Endodermal cell (in vitro differentiated cells): ENCODE measurements around the gene SLC22A2. TPM values are rescaled to one million over a fixed set of nuclear protein-coding genes. Genes with fewer than 3 reads are reported as not detected.

Source experiments
- DNase-seq: peaks from one replicate; pipeline ENCODE4 v3.0.0-alpha.2; 2017
- H3K27ac ChIP-seq: 2 replicates; pipeline ENCODE4 v1.5.1; 2013; ENCODE audit warnings: mild to moderate bottlenecking, low read depth, low read length, moderate library complexity
- H3K27me3 ChIP-seq: 2 replicates; pipeline ENCODE4 v1.6.1; 2013; ENCODE audit warnings: mild to moderate bottlenecking, low read length, moderate library complexity; ENCODE audit not compliant: insufficient read depth, control insufficient read depth, poor library complexity, severe bottlenecking
- H3K36me3 ChIP-seq: 2 replicates; pipeline ENCODE4 v1.7.0; 2013; ENCODE audit warnings: mild to moderate bottlenecking, low read length, moderate library complexity; ENCODE audit not compliant: control insufficient read depth, insufficient read depth
- H3K4me1 ChIP-seq: one replicate; pipeline ENCODE4 v1.7.0; 2013; ENCODE audit warnings: low read length; ENCODE audit not compliant: control insufficient read depth, insufficient read depth
- H3K4me3 ChIP-seq: 2 replicates; pipeline ENCODE4 v1.5.1; 2013; ENCODE audit warnings: mild to moderate bottlenecking, low read length, moderate library complexity
- H3K9ac ChIP-seq: 2 replicates; pipeline ENCODE4 v1.6.1; 2013; ENCODE audit warnings: mild to moderate bottlenecking, low read length, moderate library complexity; ENCODE audit not compliant: poor library complexity, severe bottlenecking; ENCODE audit errors: extremely low read depth
- H3K9me3 ChIP-seq: 2 replicates; pipeline ENCODE4 v1.6.1; 2013; ENCODE audit warnings: mild to moderate bottlenecking, low read length, moderate library complexity; ENCODE audit not compliant: control insufficient read depth
- H3K27ac Mint-ChIP-seq: 2 replicates; pipeline ENCODE4 v1.8.0; 2020; ENCODE audit warnings: mixed read lengths
- H3K27me3 Mint-ChIP-seq: 2 replicates; pipeline ENCODE4 v1.8.0; 2021; ENCODE audit warnings: mild to moderate bottlenecking, mixed read lengths; ENCODE audit not compliant: insufficient read depth
- H3K36me3 Mint-ChIP-seq: 2 replicates; pipeline ENCODE4 v1.8.0; 2020; ENCODE audit warnings: low read depth, mixed read lengths
- H3K4me1 Mint-ChIP-seq: 2 replicates; pipeline ENCODE4 v1.8.0; 2020; ENCODE audit warnings: mixed read lengths
- H3K4me3 Mint-ChIP-seq: 2 replicates; pipeline ENCODE4 v1.8.0; 2020; ENCODE audit warnings: mild to moderate bottlenecking, moderate library complexity, mixed read lengths
- H3K9me3 Mint-ChIP-seq: 2 replicates; pipeline ENCODE4 v1.8.0; 2020; ENCODE audit warnings: mild to moderate bottlenecking, mixed read lengths
- CTCF ChIP-seq: fragments of 200-600 bp; sonication (generic); conservative IDR thresholded peaks from 2 replicates; pipeline ENCODE4 v1.5.0; 2021; ENCODE audit warnings: antibody characterized with exemption, mild to moderate bottlenecking
- WGBS, 2 experiments: methylation state at CpG; one replicate each; pipeline versions ENCODE4 v1.1.5 to v1.1.7; 2013; ENCODE audit warnings: missing lambda C conversion rate in 2 of 2, mixed read lengths in 1 of 2; ENCODE audit not compliant: insufficient coverage in 1 of 2, insufficient read length in 1 of 2; 5-methylcytosine and 5-hydroxymethylcytosine counted together
- total RNA-seq, 2 donors: library from RNA; stranded (reverse); fragmentation: NEBNext Ultra II Directional in 1 of 2; extraction: Animal tissue kit (Norgen Biotek cat#: 25700) in 1 of 2; gene quantifications; 2 replicates in 1 of 2; 3 replicates in 1 of 2; pipeline ENCODE4 v1.2.1, GENCODE V29; 2021

The SLC22A2 gene
- total RNA-seq, 2 donors from 2014 or later: 0.64 to 1.00 TPM

- Histone ChIP-seq H3K9ac (no peak overlapping the region), H3K27me3 (no peaks in the 10 kb centered on the region), H3K4me1 (no peaks in the 10 kb centered on the region), H3K4me3 (no peak overlapping the region), H3K9me3 (peaks cover 24% of the 10 kb centered on the region), H3K27ac (no peak overlapping the region), H3K36me3 (no peaks in the 10 kb centered on the region)
- peaks cover 20% of the 10 kb centered on the region for H3K9me3 Mint-ChIP-seq
- no peak overlapping the region for H3K27ac Mint-ChIP-seq
- no peak for DNase-seq
- peaks cover 5% of the 10 kb centered on the region for H3K27me3 Mint-ChIP-seq
- peaks cover 8% of the 10 kb centered on the region for H3K4me1 Mint-ChIP-seq
- TF ChIP-seq CTCF: no peak
- no peak overlapping the region for H3K4me3 Mint-ChIP-seq
- H3K36me3 Mint-ChIP-seq: no peaks in the 10 kb centered on the region
- WGBS, 2 experiments: 88 to 100% methylated on average over 1 to 2 of the region's 3 CpGs
Measured at GRCh38 chr6:160198606-160199211, 59.9 kb downstream of the SLC22A2 start.

- Histone ChIP-seq H3K36me3 (no peaks in the 10 kb centered on the region), H3K9ac (no peak overlapping the region), H3K27me3 (no peaks in the 10 kb centered on the region), H3K9me3 (peaks cover 35% of the 10 kb centered on the region), H3K4me3 (no peak overlapping the region), H3K4me1 (no peaks in the 10 kb centered on the region), H3K27ac (no peak overlapping the region)
- H3K36me3 Mint-ChIP-seq: peaks cover 3% of the 10 kb centered on the region
- peaks cover 28% of the 10 kb centered on the region for H3K9me3 Mint-ChIP-seq
- H3K27me3 Mint-ChIP-seq: peaks cover 5% of the 10 kb centered on the region
- H3K4me1 Mint-ChIP-seq: peaks cover 8% of the 10 kb centered on the region
- H3K27ac Mint-ChIP-seq: no peak overlapping the region
- H3K4me3 Mint-ChIP-seq: no peak overlapping the region
- DNase-seq: no peak
- TF ChIP-seq CTCF: no peak
Measured at GRCh38 chr6:160197662-160198061, 61.0 kb downstream of the SLC22A2 start.

GRCh38 chr6:160194808-160195207, 63.8 kb downstream of the SLC22A2 start:
- Histone ChIP-seq H3K27me3 (no peaks in the 10 kb centered on the region), H3K4me1 (no peaks in the 10 kb centered on the region), H3K9me3 (peaks cover 48% of the 10 kb centered on the region), H3K27ac (no peak overlapping the region), H3K9ac (no peak overlapping the region), H3K36me3 (no peaks in the 10 kb centered on the region), H3K4me3 (no peak overlapping the region)
- Mint-ChIP-seq H3K4me3 (no peak overlapping the region), H3K36me3 (peaks cover 3% of the 10 kb centered on the region), H3K4me1 (peaks cover 3% of the 10 kb centered on the region), H3K27me3 (peaks cover 3% of the 10 kb centered on the region), H3K9me3 (peaks cover 35% of the 10 kb centered on the region), H3K27ac (no peak overlapping the region)
- DNase-seq: no peak
- 86% methylated on average over 1 of the region's 1 CpG; no CpG with 5 or more reads in 1 of the 2 experiments for WGBS, 2 experiments
- TF ChIP-seq CTCF: no peak
